Nephron (organoid): ENCODE data around the gene BCAR3.

Experiments used
- H3K27ac Mint-ChIP-seq, 3 experiments: 2 replicates each; pipeline ENCODE4 v1.8.0; 2020; ENCODE audit warnings: mixed read lengths in 3 of 3, mild to moderate bottlenecking in 2 of 3, moderate library complexity in 1 of 3
- H3K27me3 Mint-ChIP-seq: 2 replicates; pipeline ENCODE4 v1.8.0; 2021; ENCODE audit warnings: low read depth, mild to moderate bottlenecking, moderate library complexity, mixed read lengths
- H3K36me3 Mint-ChIP-seq: 2 replicates; pipeline ENCODE4 v1.8.0; 2020; ENCODE audit warnings: low read depth, mixed read lengths
- H3K4me1 Mint-ChIP-seq: 2 replicates; pipeline ENCODE4 v1.8.0; 2020; ENCODE audit warnings: mixed read lengths
- H3K4me3 Mint-ChIP-seq, 3 experiments: 2 replicates each; pipeline ENCODE4 v1.8.0; 2020; ENCODE audit warnings: mild to moderate bottlenecking in 3 of 3, mixed read lengths in 3 of 3, moderate library complexity in 2 of 3
- H3K9me3 Mint-ChIP-seq: 2 replicates; pipeline ENCODE4 v1.8.0; 2020; ENCODE audit warnings: mixed read lengths
- CTCF ChIP-seq, 3 experiments: fragments of 200-600 bp; sonication (generic); IDR thresholded peaks; one replicate each; pipeline ENCODE4 v1.5.0; 2021; ENCODE audit warnings: antibody characterized with exemption in 3 of 3; ENCODE audit not compliant: unreplicated experiment in 3 of 3

BCAR3 gene

GRCh38 chr1:93694039-93694438 is 12.4 kb upstream of the BCAR3 start:
- Mint-ChIP-seq H3K4me1 (peaks cover 15% of the 10 kb centered on the region), H3K27ac (no peak overlapping the region), H3K4me3 (no peak overlapping the region), H3K9me3 (no peaks in the 10 kb centered on the region), H3K36me3 (no peaks in the 10 kb centered on the region), H3K27me3 (peaks cover 11% of the 10 kb centered on the region)
- TF ChIP-seq CTCF (IDR thresholded peaks at IDR 0.05; ENCODE audit: unreplicated experiment in 3 of 3): no peak

- Mint-ChIP-seq H3K36me3 (no peaks in the 10 kb centered on the region), H3K27ac (peak overlapping the region in 1 of 3 experiments; percentile 21), H3K27me3 (peaks cover 11% of the 10 kb centered on the region), H3K4me1 (peaks cover 12% of the 10 kb centered on the region), H3K9me3 (no peaks in the 10 kb centered on the region), H3K4me3 (no peak overlapping the region)
- no peak for TF ChIP-seq CTCF (IDR thresholded peaks at IDR 0.05; ENCODE audit: unreplicated experiment in 3 of 3)
These were observed 11.4 kb upstream of the BCAR3 start for GRCh38 chr1:93692983-93693591.

- Mint-ChIP-seq H3K4me1 (peaks cover 12% of the 10 kb centered on the region), H3K27me3 (peaks cover 11% of the 10 kb centered on the region), H3K4me3 (no peak overlapping the region), H3K36me3 (no peaks in the 10 kb centered on the region), H3K27ac (peak overlapping the region; percentile 21 to 26 (median 24)), H3K9me3 (no peaks in the 10 kb centered on the region)
- TF ChIP-seq CTCF (IDR thresholded peaks at IDR 0.05; ENCODE audit: unreplicated experiment in 3 of 3): no peak
These were observed 10.8 kb upstream of the BCAR3 start for GRCh38 chr1:93692451-93692861.

- Mint-ChIP-seq H3K9me3 (no peaks in the 10 kb centered on the region), H3K36me3 (no peaks in the 10 kb centered on the region), H3K4me1 (peaks cover 12% of the 10 kb centered on the region), H3K4me3 (no peak overlapping the region), H3K27me3 (peaks cover 11% of the 10 kb centered on the region), H3K27ac (peak overlapping the region; percentile 7 to 26 (median 24))
- no peak for TF ChIP-seq CTCF (IDR thresholded peaks at IDR 0.05; ENCODE audit: unreplicated experiment in 3 of 3)
These were observed 10.4 kb upstream of the BCAR3 start for GRCh38 chr1:93692026-93692425.

- no peak for TF ChIP-seq CTCF (IDR thresholded peaks at IDR 0.05; ENCODE audit: unreplicated experiment in 3 of 3)
- Mint-ChIP-seq H3K36me3 (no peaks in the 10 kb centered on the region), H3K4me1 (peaks cover 12% of the 10 kb centered on the region), H3K27ac (no peak overlapping the region), H3K9me3 (no peaks in the 10 kb centered on the region), H3K27me3 (peaks cover 11% of the 10 kb centered on the region), H3K4me3 (no peak overlapping the region)
These were observed 9.5 kb upstream of the BCAR3 start for GRCh38 chr1:93690921-93691789.
